BLaER1 treated with 17β-estradiol and CSF1 and Interleukin-3, amounts not matched to agents 10 nM and 100 nM (cell line): ENCODE measurements around the gene FFAR4.

Experiments used
- H3K27ac ChIP-seq, 11 experiments: shearing (Covaris generic); formaldehyde crosslinking; 2 replicates each; pipeline ENCODE4 v1.8.1; 2022
- H3K27me3 ChIP-seq, 11 experiments: shearing (Covaris generic); formaldehyde crosslinking; 2 replicates each; pipeline ENCODE4 v1.8.1; 2022
- H3K36me3 ChIP-seq, 11 experiments: shearing (Covaris generic); formaldehyde crosslinking; 2 replicates each; pipeline ENCODE4 v1.8.1; 2022
- H3K4me1 ChIP-seq, 10 experiments: shearing (Covaris generic); formaldehyde crosslinking; 2 replicates each; pipeline ENCODE4 v1.8.1; 2022
- H3K4me2 ChIP-seq, 11 experiments: shearing (Covaris generic); formaldehyde crosslinking; 2 replicates each; pipeline ENCODE4 v1.8.1; 2022
- H3K4me3 ChIP-seq, 10 experiments: shearing (Covaris generic); formaldehyde crosslinking; 2 replicates each; pipeline ENCODE4 v1.8.1; 2022
- H3K9ac ChIP-seq, 11 experiments: shearing (Covaris generic); formaldehyde crosslinking; 2 replicates each; pipeline ENCODE4 v1.8.1; 2022
- H3K9me3 ChIP-seq, 11 experiments: shearing (Covaris generic); formaldehyde crosslinking; replicated peaks in 1 of 11; 2 replicates each; pipeline ENCODE4 v1.8.1; 2022
- H4K20me1 ChIP-seq, 11 experiments: shearing (Covaris generic); formaldehyde crosslinking; 2 replicates each; pipeline ENCODE4 v1.8.1; 2022
- Cebpa-rat ChIP-seq, 11 experiments: shearing (Covaris generic); IDR thresholded peaks; 2 replicates each; pipeline ENCODE4 v1.8.1; 2022

FFAR4 gene

GRCh38 chr10:93628858-93629257 lies 62.4 kb downstream of the FFAR4 start:
- Histone ChIP-seq H3K4me3 (no peak overlapping the region), H3K4me2 (no peak overlapping the region), H3K36me3 (no peaks in the 10 kb centered on the region), H3K4me1 (no peaks in the 10 kb centered on the region), H3K27ac (no peak overlapping the region), H3K9ac (no peak overlapping the region), H3K27me3 (no peaks in the 10 kb centered on the region), H3K9me3 (no peaks in the 10 kb centered on the region), H4K20me1 (no peaks in the 10 kb centered on the region)
- TF ChIP-seq Cebpa-rat (IDR thresholded peaks at IDR 0.05): no peak

GRCh38 chr10:93629647-93630305 lies 63.3 kb downstream of the FFAR4 start:
- Histone ChIP-seq H3K9me3 (no peaks in the 10 kb centered on the region), H3K4me1 (no peaks in the 10 kb centered on the region), H3K27me3 (no peaks in the 10 kb centered on the region), H3K4me3 (no peak overlapping the region), H4K20me1 (no peaks in the 10 kb centered on the region), H3K27ac (no peak overlapping the region), H3K36me3 (no peaks in the 10 kb centered on the region), H3K4me2 (no peak overlapping the region), H3K9ac (no peak overlapping the region)
- TF ChIP-seq Cebpa-rat (IDR thresholded peaks at IDR 0.05): no peak

- H3K9ac ChIP-seq: no peak overlapping the region
- H3K36me3 ChIP-seq: no peaks in the 10 kb centered on the region
- H3K27ac ChIP-seq: no peak overlapping the region
- H3K9me3 ChIP-seq: no peaks in the 10 kb centered on the region
- TF ChIP-seq Cebpa-rat (IDR thresholded peaks at IDR 0.05): no peak
- H4K20me1 ChIP-seq: no peaks in the 10 kb centered on the region
- no peak overlapping the region for H3K4me2 ChIP-seq
- no peaks in the 10 kb centered on the region for H3K4me1 ChIP-seq
- H3K27me3 ChIP-seq: no peaks in the 10 kb centered on the region
- H3K4me3 ChIP-seq: no peak overlapping the region
Observed at GRCh38 chr10:93630625-93631557, 64.4 kb downstream of the FFAR4 start.
